ENCODE results near the gene CHAT.

Gene CHAT

GRCh38 chr10:49597426-49598163 lies 16.2 kb upstream of the CHAT start:
- DNase-seq, result no peak

- DNase-seq, result no peak
Measured at GRCh38 chr10:49598164-49598856, 15.5 kb upstream of the CHAT start.

GRCh38 chr10:49598986-49599385 lies 14.9 kb upstream of the CHAT start:
- no peak for DNase-seq

- no peak for DNase-seq
Measured at GRCh38 chr10:49599546-49599945, 14.3 kb upstream of the CHAT start.

- DNase-seq, result no peak
Measured at GRCh38 chr10:49600046-49600445, 13.8 kb upstream of the CHAT start.

DNA sequence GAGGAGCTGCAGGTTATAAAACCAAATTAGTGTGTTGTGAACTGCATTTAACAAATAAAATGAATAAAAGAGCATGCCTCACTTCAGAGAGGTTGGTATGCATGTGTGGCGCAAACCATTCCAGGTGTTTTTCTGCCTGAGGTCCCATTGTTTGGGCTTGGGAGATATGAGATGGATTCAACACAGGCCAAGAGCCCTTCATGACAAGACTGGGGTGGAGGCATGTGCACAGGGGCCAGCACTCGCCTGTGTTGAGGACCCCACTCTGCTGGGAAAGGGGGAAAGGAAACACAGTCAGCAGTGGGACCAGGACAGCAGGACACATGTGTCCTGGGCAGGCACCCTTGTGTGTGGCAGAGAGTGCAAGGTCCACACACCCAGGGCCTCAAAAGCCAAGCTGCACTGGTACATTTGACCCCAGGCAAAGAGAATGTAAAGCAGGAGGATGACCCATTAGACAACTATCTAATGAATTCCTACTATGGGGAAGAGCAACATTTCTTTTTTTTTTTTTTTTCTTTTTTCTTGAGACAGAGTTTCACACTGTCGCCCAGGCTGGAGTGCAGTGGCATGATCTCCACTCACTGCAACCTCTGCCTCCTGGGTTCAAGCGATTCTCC lies 12.9 kb upstream of the CHAT start:
- DNase-seq, result no peak

GRCh38 chr10:49601857-49602256 lies 12.0 kb upstream of the CHAT start:
- DNase-seq, result no peak

DNA sequence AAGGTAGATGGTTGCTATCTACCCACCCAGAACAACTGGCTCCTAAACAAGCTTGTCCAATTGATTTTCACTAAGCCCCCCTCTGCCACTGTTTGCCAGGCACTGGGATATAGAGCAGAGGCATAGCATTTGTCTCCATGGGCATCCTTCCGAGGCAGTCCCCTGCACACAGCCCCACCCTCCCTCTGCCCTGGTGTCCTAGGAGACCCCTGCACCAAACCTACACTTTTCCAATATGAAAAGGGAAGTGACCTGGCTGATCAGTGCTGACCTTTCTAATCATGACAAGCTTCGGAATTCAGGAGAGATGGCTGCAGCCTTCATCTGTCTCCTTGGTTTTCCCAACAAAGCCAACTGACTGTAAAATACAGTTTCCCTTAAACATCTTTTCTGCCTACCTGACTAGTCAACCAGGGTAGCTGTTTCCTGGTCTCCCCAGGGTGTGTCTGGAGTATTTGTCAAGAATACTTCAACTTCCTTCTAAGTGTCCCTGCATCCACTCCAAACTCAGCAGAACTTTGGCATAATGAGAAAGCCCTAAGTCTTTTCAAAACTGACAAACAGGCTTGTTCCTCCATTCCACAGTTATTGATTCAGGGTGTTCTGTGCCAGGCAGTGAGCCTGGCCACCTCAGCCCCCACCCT lies 11.3 kb upstream of the CHAT start:
- DNase-seq, result no peak

DNA sequence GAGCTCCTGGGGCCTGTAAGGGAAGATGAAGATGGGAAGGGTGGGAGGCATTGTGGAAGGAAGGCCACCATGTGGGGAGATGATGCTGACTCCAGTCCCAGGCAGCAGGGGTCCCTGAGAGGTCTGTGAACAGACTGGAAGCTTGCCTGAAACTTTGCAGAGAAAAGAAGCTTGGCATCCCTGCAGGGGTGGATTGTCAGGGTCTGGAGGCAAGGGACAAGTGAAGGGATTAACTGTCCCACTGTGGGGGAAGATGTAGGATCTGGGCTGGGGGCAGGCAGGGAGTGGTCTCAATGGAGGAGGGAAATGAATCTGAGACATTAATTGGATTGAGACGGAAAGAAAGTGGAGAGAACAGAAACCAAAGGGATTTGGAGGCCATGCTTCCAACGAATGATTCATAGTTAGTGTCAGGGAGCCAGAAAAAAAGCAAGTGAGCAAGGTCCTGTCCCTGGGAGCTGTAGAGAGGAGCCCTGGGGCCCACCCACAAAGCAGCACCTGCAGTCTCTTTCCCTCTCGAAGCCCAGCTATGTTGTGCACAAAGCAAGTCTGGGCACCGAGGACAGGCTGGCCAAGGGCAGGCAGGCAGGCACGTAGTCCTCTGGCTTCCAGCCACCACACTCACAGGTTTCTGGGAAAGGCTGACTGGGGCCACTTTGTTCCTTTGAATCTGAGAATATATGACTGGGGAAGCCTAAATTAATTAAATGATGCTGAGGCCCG lies 8.5 kb upstream of the CHAT start:
- DNase-seq, result no peak

DNA sequence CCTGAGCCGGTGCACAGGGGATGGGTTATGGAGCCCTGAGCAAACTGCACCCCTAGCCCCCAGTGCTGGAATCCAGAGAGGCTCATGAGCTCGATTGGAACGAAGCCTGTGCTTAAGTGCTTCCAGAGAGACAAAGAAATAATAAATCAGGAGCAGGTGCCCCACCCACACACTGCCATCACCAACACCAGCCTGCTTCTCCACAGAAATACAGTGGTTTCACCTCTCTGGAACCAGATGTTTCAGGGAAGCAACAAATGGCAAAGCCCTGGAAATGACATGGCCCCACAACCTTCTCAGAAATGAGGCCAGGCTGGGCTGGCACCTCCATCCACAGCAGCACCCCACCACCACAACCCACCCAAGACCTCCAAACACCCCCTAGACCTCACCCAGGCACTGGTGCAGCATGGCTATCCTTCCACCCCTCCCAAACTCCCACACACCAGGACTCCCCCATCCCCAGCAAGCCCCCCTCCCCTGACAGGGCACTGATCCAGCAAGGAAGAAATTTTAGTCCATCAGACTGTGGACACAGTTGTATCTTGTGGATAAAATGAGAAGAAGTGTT lies 7.8 kb upstream of the CHAT start:
- DNase-seq, result no peak

- peak in 4 of 5 donors; percentile 26 to 64 (median 44) for DNase-seq
Measured at GRCh38 chr10:49606981-49607535, 6.8 kb upstream of the CHAT start.

DNA sequence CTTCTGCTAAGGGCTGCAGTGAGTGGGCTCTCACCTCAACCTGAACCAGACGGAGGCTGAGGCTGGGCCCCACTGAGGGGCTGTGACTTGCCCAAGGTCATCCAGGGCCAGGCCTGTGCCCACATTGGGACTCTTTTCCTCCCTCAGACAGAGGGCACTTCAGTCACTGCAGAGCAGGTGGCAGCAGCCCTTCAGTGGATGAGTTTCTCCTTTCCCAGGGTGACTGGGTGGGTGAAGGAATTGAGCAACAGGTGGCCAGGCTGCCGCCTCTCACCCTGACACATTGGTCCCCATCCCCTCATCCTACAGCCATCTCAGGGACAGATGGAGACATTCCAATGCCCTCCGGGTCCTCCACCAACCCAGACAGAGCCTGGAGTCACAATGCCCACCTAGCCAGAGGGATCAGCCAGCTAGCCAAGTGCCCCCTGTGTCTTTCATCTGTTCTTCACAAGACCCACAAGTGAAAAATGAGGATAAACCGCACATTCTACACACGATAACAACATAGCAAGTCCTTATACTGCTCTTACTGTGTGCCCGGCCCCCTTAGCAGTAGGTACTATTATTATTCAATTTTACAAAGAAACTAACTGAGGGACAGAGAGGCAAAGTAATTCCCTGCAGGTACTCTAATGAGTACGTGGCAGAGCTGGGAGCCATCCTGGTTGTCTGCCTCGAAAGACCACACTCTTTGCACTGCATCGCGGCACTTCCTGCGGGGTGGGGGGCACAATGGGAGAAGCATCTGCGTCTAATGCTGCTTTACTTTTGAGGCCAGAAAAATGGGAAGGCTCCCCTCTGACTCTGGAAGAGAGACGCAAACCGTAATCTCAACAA lies 5.5 kb upstream of the CHAT start:
- no peak for DNase-seq

GRCh38 chr10:49609006-49609282 lies 4.9 kb upstream of the CHAT start:
- no peak for DNase-seq

- no peak for DNase-seq
Measured at GRCh38 chr10:49609283-49610113, 4.3 kb upstream of the CHAT start.

- DNase-seq, result no peak
Measured at GRCh38 chr10:49610114-49610457, 3.8 kb upstream of the CHAT start, which contains the start of gene SLC18A3. TSS of gene SLC18A3 (plus strand) at chr10:49610310. CDS start at chr10:49610741, 431 bp downstream.

DNA sequence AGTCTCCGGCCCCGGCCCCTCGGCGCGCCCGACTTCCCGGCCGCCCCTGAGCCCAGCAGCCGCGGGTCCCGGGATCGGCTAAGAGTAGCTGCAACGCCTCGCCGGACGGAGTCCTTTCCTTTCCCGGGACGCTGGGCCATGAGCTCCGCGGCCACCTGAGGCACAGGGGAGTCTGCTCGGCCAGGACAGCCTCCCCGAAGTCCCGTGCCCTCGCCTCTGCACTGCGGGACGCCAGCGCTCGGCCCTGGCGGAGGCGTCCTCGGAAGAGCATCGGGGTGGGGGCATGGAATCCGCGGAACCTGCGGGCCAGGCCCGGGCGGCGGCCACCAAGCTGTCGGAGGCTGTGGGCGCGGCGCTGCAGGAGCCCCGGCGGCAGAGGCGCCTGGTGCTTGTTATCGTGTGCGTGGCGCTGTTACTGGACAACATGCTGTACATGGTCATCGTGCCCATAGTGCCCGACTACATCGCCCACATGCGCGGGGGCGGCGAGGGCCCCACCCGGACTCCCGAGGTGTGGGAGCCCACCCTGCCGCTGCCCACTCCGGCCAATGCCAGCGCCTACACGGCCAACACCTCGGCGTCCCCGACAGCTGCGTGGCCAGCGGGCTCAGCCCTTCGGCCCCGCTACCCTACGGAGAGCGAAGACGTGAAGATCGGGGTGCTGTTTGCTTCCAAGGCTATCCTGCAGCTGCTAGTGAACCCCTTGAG lies 3.2 kb upstream of the CHAT start:
- no peak for DNase-seq

- no peak for DNase-seq
Measured at GRCh38 chr10:49611166-49611815, 2.5 kb upstream of the CHAT start.

DNA sequence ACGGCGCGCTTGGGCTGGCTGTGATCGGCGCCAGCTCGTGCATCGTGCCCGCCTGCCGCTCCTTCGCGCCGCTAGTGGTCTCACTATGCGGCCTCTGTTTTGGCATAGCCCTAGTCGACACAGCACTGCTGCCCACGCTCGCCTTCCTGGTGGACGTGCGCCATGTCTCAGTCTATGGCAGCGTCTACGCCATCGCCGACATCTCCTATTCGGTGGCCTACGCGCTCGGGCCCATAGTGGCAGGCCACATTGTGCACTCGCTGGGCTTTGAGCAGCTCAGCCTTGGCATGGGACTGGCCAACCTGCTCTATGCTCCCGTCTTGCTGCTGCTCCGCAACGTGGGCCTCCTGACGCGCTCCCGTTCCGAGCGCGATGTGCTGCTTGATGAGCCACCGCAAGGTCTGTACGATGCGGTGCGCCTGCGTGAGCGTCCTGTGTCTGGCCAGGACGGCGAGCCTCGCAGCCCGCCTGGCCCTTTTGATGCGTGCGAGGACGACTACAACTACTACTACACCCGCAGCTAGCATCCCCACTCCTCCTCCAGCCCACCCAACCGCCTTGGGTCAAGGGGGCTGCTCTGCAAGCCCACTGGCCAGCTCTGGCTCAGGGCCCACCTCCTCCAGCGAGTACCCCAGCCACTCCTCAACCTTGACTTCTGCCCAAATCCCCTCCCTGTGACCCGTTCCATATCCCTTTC lies 1.9 kb upstream of the CHAT start:
- no peak for DNase-seq
